ENCODE results near the gene ACACA.

- TF ChIP-seq BACH2 (CRISPR knock-in tag; IDR thresholded peaks at IDR 0.05; ENCODE audit: borderline replicate concordance) (no peak), ZNF565 (CRISPR knock-in tag; conservative IDR thresholded peaks at IDR 0.05; ENCODE audit: low read depth) (no peak), SNAI2 (CRISPR knock-in tag; IDR thresholded peaks at IDR 0.05) (no peak), ARNTL (CRISPR knock-in tag; IDR thresholded peaks at IDR 0.05; ENCODE audit: borderline replicate concordance, low read depth) (no peak), ESRRG (CRISPR knock-in tag; IDR thresholded peaks at IDR 0.05) (no peak), PATZ1 (CRISPR knock-in tag; IDR thresholded peaks at IDR 0.05; ENCODE audit: borderline replicate concordance) (no peak), POU6F1 (CRISPR knock-in tag; IDR thresholded peaks at IDR 0.05; ENCODE audit: borderline replicate concordance, low read depth) (no peak)
- TF ChIP-seq, protein P1, sequence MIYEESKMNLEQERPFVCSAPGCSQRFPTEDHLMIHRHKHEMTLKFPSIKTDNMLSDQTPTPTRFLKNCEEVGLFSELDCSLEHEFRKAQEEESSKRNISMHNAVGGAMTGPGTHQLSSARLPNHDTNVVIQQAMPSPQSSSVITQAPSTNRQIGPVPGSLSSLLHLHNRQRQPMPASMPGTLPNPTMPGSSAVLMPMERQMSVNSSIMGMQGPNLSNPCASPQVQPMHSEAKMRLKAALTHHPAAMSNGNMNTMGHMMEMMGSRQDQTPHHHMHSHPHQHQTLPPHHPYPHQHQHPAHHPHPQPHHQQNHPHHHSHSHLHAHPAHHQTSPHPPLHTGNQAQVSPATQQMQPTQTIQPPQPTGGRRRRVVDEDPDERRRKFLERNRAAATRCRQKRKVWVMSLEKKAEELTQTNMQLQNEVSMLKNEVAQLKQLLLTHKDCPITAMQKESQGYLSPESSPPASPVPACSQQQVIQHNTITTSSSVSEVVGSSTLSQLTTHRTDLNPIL (CRISPR knock-in tag; IDR thresholded peaks at IDR 0.05; ENCODE audit: low read depth), result no peak
These were observed 199.5 kb downstream of the ACACA start for GRCh38 chr17:37207103-37207502.
